HepG2 (cell line): ENCODE measurements around the gene DAB2IP. TPM values are rescaled to one million over a fixed set of nuclear protein-coding genes. Genes with fewer than 3 reads are reported as not detected.

Experiments used
- ATAC-seq: fragments of 200-7000 bp; cut with Tn5 transposase; 3 replicates; pipeline ENCODE4 v1.9.1; 2020; ENCODE audit warnings: mild to moderate bottlenecking, moderate library complexity
- BruUV-seq: library from RNA; stranded (reverse); fragments of 400-500 nt; replicated peaks from 2 replicates; lab custom pipeline; 2021; lab: Mats Ljungman, UMichigan
- CTCF ChIA-PET: fragments of 300-600 bp; formaldehyde crosslinking; extraction: SDS; loops from one replicate; lab custom pipeline; 2021; ENCODE audit warnings: low total read pairs, inconsistent platforms, low intra/inter-chr PET ratio; lab: Yijun Ruan, JAX
- POLR2A ChIA-PET: fragments of 350-600 bp; sonication (Branson Sonifier 250); formaldehyde crosslinking; loops from one replicate; lab custom pipeline; 2020; ENCODE audit warnings: antibody characterized with exemption, inconsistent platforms; lab: Yijun Ruan, JAX
- DNase-seq: peaks from one replicate; pipeline ENCODE4 v3.0.0-alpha.2; 2015; ENCODE audit warnings: low spot score
- FAIRE-seq: peaks from 3 replicates; lab custom pipeline; 2011; peaks lifted over from hg19 to GRCh38; lab: Jason Lieb, UNC
- H2AFZ ChIP-seq: one replicate; pipeline ENCODE4 v1.6.1; 2011; ENCODE audit warnings: low read length, inconsistent platforms
- H3K27ac ChIP-seq: fragments of 300-600 bp; 3 replicates; pipeline ENCODE4 v1.8.0; 2011; ENCODE audit warnings: mixed run types, mild to moderate bottlenecking, mixed read lengths, low read length, inconsistent platforms; ENCODE audit not compliant: insufficient read depth; ENCODE audit errors: extremely low read length
- H3K27me3 ChIP-seq, 2 experiments: fragments of 200-600 bp in 1 of 2; 2 replicates in 1 of 2; 3 replicates in 1 of 2; pipeline versions ENCODE4 v1.6.0 to v1.8.0; 2011; ENCODE audit warnings: low read length in 2 of 2, mild to moderate bottlenecking in 2 of 2, moderate library complexity in 2 of 2, inconsistent platforms in 1 of 2; ENCODE audit not compliant: insufficient read depth in 2 of 2, control insufficient read depth in 1 of 2
- H3K36me3 ChIP-seq, 2 experiments: fragments of 200-600 bp in 1 of 2; replicated peaks in 1 of 2; 2 replicates in 1 of 2; 3 replicates in 1 of 2; pipeline versions ENCODE4 v1.5.1 to v1.8.0; 2011; ENCODE audit warnings: low read length in 2 of 2, inconsistent platforms in 1 of 2; ENCODE audit not compliant: insufficient read depth in 2 of 2, control insufficient read depth in 1 of 2
- H3K4me1 ChIP-seq: 2 replicates; pipeline ENCODE4 v1.5.1; 2012; ENCODE audit warnings: low read length, inconsistent platforms; ENCODE audit not compliant: insufficient read depth
- H3K4me2 ChIP-seq: 2 replicates; pipeline ENCODE4 v1.6.0; 2011; ENCODE audit warnings: low read depth, low read length, inconsistent platforms
- H3K4me3 ChIP-seq, 3 experiments: fragments of 200-600 bp in 1 of 3; sonication (generic), shearing (Covaris generic) in 1 of 3; replicated peaks in 1 of 3; 2 replicates each; pipeline ENCODE4 v1.5.1; 2011 to 2016; ENCODE audit warnings: low read length in 3 of 3, inconsistent platforms in 2 of 3, low read depth in 2 of 3, mild to moderate bottlenecking in 2 of 3, control low read depth in 1 of 3, mixed read lengths in 1 of 3; ENCODE audit not compliant: insufficient read depth in 1 of 3
- H3K79me2 ChIP-seq: one replicate; pipeline ENCODE4 v1.6.1; 2011; ENCODE audit warnings: low read length, inconsistent platforms; ENCODE audit not compliant: insufficient read depth
- H3K9ac ChIP-seq: 2 replicates; pipeline ENCODE4 v1.6.0; 2011; ENCODE audit warnings: mild to moderate bottlenecking, low read depth, low read length, inconsistent platforms; ENCODE audit not compliant: insufficient read depth
- H3K9me3 ChIP-seq: 2 replicates; pipeline ENCODE4 v1.5.1; 2012; ENCODE audit warnings: mild to moderate bottlenecking, low read length
- H4K20me1 ChIP-seq: 2 replicates; pipeline ENCODE4 v1.6.0; 2011; ENCODE audit warnings: inconsistent platforms, mild to moderate bottlenecking, low read length, moderate library complexity; ENCODE audit not compliant: insufficient read depth
- ATRX ChIP-seq: sonication (generic); formaldehyde crosslinking; IDR thresholded peaks from 2 replicates; pipeline ENCODE4 v1.4.0; 2020; ENCODE audit warnings: missing genetic modification reagents, borderline replicate concordance
- HMGXB4 ChIP-seq, 2 experiments: sonication (generic) in 1 of 2; formaldehyde crosslinking in 1 of 2; IDR thresholded peaks; 2 replicates each; pipeline versions ENCODE4 v1.4.0 to v1.6.1; 2018 to 2020; ENCODE audit warnings: missing genetic modification reagents in 2 of 2, borderline replicate concordance in 1 of 2, low read depth in 1 of 2, mild to moderate bottlenecking in 1 of 2, missing biosample characterization in 1 of 2
- HNF4G ChIP-seq, 2 experiments: sonication (generic) in 1 of 2; formaldehyde crosslinking in 1 of 2; IDR thresholded peaks; 2 replicates each; pipeline versions ENCODE4 v1.4.0 to v1.6.1; 2011 to 2020; ENCODE audit warnings: borderline replicate concordance in 2 of 2, low read depth in 2 of 2, mild to moderate bottlenecking in 2 of 2, low read length in 1 of 2, missing genetic modification reagents in 1 of 2, moderate library complexity in 1 of 2
- MTA1 ChIP-seq: sonication (generic); formaldehyde crosslinking; IDR thresholded peaks from 2 replicates; pipeline ENCODE4 v1.4.0; 2020; ENCODE audit warnings: missing genetic modification reagents, mild to moderate bottlenecking, borderline replicate concordance
- MXD4 ChIP-seq: IDR thresholded peaks from 2 replicates; pipeline ENCODE4 v1.6.1; 2016; ENCODE audit warnings: mild to moderate bottlenecking, missing biosample characterization, missing genetic modification reagents
- PHF20 ChIP-seq: sonication (generic); formaldehyde crosslinking; IDR thresholded peaks from 2 replicates; pipeline ENCODE4 v1.5.0; 2020; ENCODE audit warnings: mild to moderate bottlenecking, missing genetic modification reagents
- RXRB ChIP-seq: IDR thresholded peaks from 2 replicates; pipeline ENCODE4 v1.6.1; 2016; ENCODE audit warnings: borderline replicate concordance, missing genetic modification reagents, missing compliant biosample characterization
- SOX6 ChIP-seq, 2 experiments: fragments of 450-650 bp in 1 of 2; sonication (generic) in 1 of 2; formaldehyde crosslinking in 1 of 2; IDR thresholded peaks; 2 replicates each; pipeline versions ENCODE4 v1.4.0 to v1.6.1; 2017 to 2020; ENCODE audit warnings: antibody characterized with exemption in 1 of 2, mild to moderate bottlenecking in 1 of 2, missing genetic modification reagents in 1 of 2
- TMF1 ChIP-seq: sonication (generic); formaldehyde crosslinking; IDR thresholded peaks from 2 replicates; pipeline ENCODE4 v1.8.1; 2022; ENCODE audit warnings: low read depth, missing genetic modification reagents
- ZBTB7A ChIP-seq: sonication (generic); formaldehyde crosslinking; IDR thresholded peaks from 2 replicates; pipeline ENCODE4 v1.8.0; 2022; ENCODE audit warnings: mild to moderate bottlenecking, missing genetic modification reagents
- ZEB1 ChIP-seq: IDR thresholded peaks from 2 replicates; pipeline ENCODE4 v1.6.1; 2012; ENCODE audit warnings: mild to moderate bottlenecking, low read depth, inconsistent platforms; ENCODE audit not compliant: insufficient replicate concordance
- ZNF264 ChIP-seq: sonication (generic); formaldehyde crosslinking; IDR thresholded peaks from 2 replicates; pipeline ENCODE4 v1.4.0; 2020; ENCODE audit warnings: missing genetic modification reagents
- ZNF547 ChIP-seq: sonication (generic); formaldehyde crosslinking; IDR thresholded peaks from 2 replicates; pipeline ENCODE4 v1.5.1; 2020; ENCODE audit warnings: mild to moderate bottlenecking, missing genetic modification reagents
- ZNF713 ChIP-seq: sonication (generic); formaldehyde crosslinking; IDR thresholded peaks from 2 replicates; pipeline ENCODE4 v1.4.0; 2020; ENCODE audit warnings: mild to moderate bottlenecking, missing genetic modification reagents
- ZNF772 ChIP-seq: sonication (generic); formaldehyde crosslinking; IDR thresholded peaks from 2 replicates; pipeline ENCODE4 v1.5.0; 2020; ENCODE audit warnings: mild to moderate bottlenecking, missing genetic modification reagents
- WGBS: methylation state at CpG from one replicate; pipeline ENCODE4 v1.1.6; 2017; ENCODE audit warnings: low lambda C conversion rate; 5-methylcytosine and 5-hydroxymethylcytosine counted together
- in situ Hi-C: cut with HindIII; loops from 2 replicates; pipeline ENCODE4 v1.10.0; 2017; ENCODE audit warnings: low pct_unique_long_range_greater_than_20kb; ENCODE audit not compliant: extremely low pct_ligation_motif_present
- intact Hi-C: fragments of 100-400 bp; cut with micrococcal nuclease; formaldehyde crosslinking; loops from one replicate; pipeline ENCODE4 v1.10.0; 2022; ENCODE audit not compliant: unreplicated experiment
- polyA plus RNA-seq, 8 experiments: library from polyadenylated mRNA; depleted of rRNA in 3 of 8; stranded (reverse) in 7 of 8; unstranded in 1 of 8; fragments of >200 nt; fragmentation: Illumina TruSeq in 4 of 8; extraction: Trizol in 4 of 8; gene quantifications; 2 replicates each; pipeline versions ENCODE4 v1.2.1 to v1.2.3, GENCODE V29; 2011 to 2016; ENCODE audit warnings: low read depth in 4 of 8, missing spikeins in 1 of 8, mixed read lengths in 1 of 8; ENCODE audit not compliant: insufficient read depth in 1 of 8
- total RNA-seq, 5 experiments: library from RNA; depleted of rRNA; stranded (reverse); fragments of >200 nt; fragmentation: Illumina TruSeq; extraction: Trizol; gene quantifications; 2 replicates each; pipeline ENCODE4 v1.2.3, GENCODE V29; 2016; ENCODE audit warnings: low read depth in 1 of 5
- TF ChIP-seq, protein P1 (sequence below): sonication (generic); formaldehyde crosslinking; IDR thresholded peaks from 2 replicates; pipeline ENCODE4 v1.5.1; 2020; ENCODE audit warnings: mild to moderate bottlenecking, missing genetic modification reagents, moderate library complexity

The DAB2IP gene
- total and polyA plus RNA-seq, 2 of the 13 experiments (the other 11 are each of a cell fraction or from before 2014, with no cell fraction given) = 25.3 to 37.9 TPM

- ChIA-PET POLR2A (interaction anchor here (1.1 to 2.0 kb wide), 3 partner anchors 10 to 116 kb away, joined by 3 to 6 read pairs (median 3); no protein-coding TSS in a partner anchor), CTCF (interaction anchor here (1.4 kb wide), 1 partner anchor 116 kb away, joined by 7 read pairs; no protein-coding TSS in a partner anchor)
- Histone ChIP-seq H3K9me3 (no peaks in the 10 kb centered on the region), H3K9ac (peak overlapping the region; percentile 75), H3K27me3 (no peaks in the 10 kb centered on the region), H4K20me1 (no peaks in the 10 kb centered on the region), H3K36me3 (peaks cover under 1 to 17% of the 10 kb centered on the region in 2 experiments; a peak in 4 of 5 replicates), H3K27ac (peak overlapping the region; percentile 48), H2AFZ (no peak overlapping the region), H3K4me2 (peak overlapping the region; percentile 76), H3K4me1 (peaks cover 91% of the 10 kb centered on the region), H3K79me2 (peaks cover 70% of the 10 kb centered on the region), H3K4me3 (peak overlapping the region; percentile 25 to 85 (median 70); a peak in 5 of 6 replicates)
- intact Hi-C loops (loop anchor here (1.0 to 10.0 kb wide), 4 partner anchors 80 to 248 kb away; no protein-coding TSS in a partner anchor), in situ Hi-C loops (loop anchor here (10.0 to 25.0 kb wide), 2 partner anchors 120 to 242 kb away; no protein-coding TSS in a partner anchor)
- WGBS = 9% methylated on average over 8 of the region's 11 CpGs
- peak; percentile 57 for ATAC-seq
- DNase-seq = peak; percentile 61
- no peak for FAIRE-seq
- no TSS peak for BruUV-seq
- TF ChIP-seq RXRB = peak; percentile 22; the same call in 1 of the 2 replicates
- 0 out of 2 replicates have a peak, but pooled peaks have one; percentile 39 for TF ChIP-seq MXD4 (CRISPR knock-in tag)
- no peak for TF ChIP-seq PHF20 (CRISPR knock-in tag)
- 0 out of 2 replicates have a peak, but pooled peaks have one; percentile 65 for TF ChIP-seq ZNF547
- TF ChIP-seq TMF1 (CRISPR knock-in tag) = no peak
- no peak for TF ChIP-seq ZEB1
- no peak for TF ChIP-seq ATRX
- TF ChIP-seq ZNF264 = no peak
- TF ChIP-seq MTA1 (CRISPR knock-in tag) = no peak
- TF ChIP-seq ZNF772 (CRISPR knock-in tag) = no peak; the same call in 1 of the 2 replicates
- TF ChIP-seq ZNF713 (CRISPR knock-in tag) = no peak
- TF ChIP-seq, protein P1, sequence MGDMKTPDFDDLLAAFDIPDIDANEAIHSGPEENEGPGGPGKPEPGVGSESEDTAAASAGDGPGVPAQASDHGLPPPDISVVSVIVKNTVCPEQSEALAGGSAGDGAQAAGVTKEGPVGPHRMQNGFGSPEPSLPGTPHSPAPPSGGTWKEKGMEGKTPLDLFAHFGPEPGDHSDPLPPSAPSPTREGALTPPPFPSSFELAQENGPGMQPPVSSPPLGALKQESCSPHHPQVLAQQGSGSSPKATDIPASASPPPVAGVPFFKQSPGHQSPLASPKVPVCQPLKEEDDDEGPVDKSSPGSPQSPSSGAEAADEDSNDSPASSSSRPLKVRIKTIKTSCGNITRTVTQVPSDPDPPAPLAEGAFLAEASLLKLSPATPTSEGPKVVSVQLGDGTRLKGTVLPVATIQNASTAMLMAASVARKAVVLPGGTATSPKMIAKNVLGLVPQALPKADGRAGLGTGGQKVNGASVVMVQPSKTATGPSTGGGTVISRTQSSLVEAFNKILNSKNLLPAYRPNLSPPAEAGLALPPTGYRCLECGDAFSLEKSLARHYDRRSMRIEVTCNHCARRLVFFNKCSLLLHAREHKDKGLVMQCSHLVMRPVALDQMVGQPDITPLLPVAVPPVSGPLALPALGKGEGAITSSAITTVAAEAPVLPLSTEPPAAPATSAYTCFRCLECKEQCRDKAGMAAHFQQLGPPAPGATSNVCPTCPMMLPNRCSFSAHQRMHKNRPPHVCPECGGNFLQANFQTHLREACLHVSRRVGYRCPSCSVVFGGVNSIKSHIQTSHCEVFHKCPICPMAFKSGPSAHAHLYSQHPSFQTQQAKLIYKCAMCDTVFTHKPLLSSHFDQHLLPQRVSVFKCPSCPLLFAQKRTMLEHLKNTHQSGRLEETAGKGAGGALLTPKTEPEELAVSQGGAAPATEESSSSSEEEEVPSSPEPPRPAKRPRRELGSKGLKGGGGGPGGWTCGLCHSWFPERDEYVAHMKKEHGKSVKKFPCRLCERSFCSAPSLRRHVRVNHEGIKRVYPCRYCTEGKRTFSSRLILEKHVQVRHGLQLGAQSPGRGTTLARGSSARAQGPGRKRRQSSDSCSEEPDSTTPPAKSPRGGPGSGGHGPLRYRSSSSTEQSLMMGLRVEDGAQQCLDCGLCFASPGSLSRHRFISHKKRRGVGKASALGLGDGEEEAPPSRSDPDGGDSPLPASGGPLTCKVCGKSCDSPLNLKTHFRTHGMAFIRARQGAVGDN (CRISPR knock-in tag) = peak; percentile 88
- TF ChIP-seq ZBTB7A (CRISPR knock-in tag) = 0 out of 2 replicates have a peak, but pooled peaks have one; percentile 36
- TF ChIP-seq HNF4G (IDR thresholded peaks at IDR 0.05; ENCODE audit: borderline replicate concordance, low read depth, low read length) = 0 out of 2 replicates have a peak, but pooled peaks have one; percentile 30
- TF ChIP-seq HNF4G (CRISPR knock-in tag; IDR thresholded peaks at IDR 0.05; ENCODE audit: borderline replicate concordance, low read depth) = no peak
- peak in 1 of 2 experiments; percentile 17; a peak in 2 of 4 replicates for TF ChIP-seq HMGXB4 (CRISPR knock-in tag; IDR thresholded peaks at IDR 0.05; ENCODE audit: borderline replicate concordance in 1 of 2, low read depth in 1 of 2)
- TF ChIP-seq SOX6 (IDR thresholded peaks at IDR 0.05) = no peak
- TF ChIP-seq SOX6 (CRISPR knock-in tag; IDR thresholded peaks at IDR 0.05) = 0 out of 2 replicates have a peak, but pooled peaks have one; percentile 15
Measured at GRCh38 chr9:121744687-121745395, 93.4 kb downstream of the DAB2IP start.
